ENCODE data around the gene MEGF11.

The MEGF11 gene

DNA sequence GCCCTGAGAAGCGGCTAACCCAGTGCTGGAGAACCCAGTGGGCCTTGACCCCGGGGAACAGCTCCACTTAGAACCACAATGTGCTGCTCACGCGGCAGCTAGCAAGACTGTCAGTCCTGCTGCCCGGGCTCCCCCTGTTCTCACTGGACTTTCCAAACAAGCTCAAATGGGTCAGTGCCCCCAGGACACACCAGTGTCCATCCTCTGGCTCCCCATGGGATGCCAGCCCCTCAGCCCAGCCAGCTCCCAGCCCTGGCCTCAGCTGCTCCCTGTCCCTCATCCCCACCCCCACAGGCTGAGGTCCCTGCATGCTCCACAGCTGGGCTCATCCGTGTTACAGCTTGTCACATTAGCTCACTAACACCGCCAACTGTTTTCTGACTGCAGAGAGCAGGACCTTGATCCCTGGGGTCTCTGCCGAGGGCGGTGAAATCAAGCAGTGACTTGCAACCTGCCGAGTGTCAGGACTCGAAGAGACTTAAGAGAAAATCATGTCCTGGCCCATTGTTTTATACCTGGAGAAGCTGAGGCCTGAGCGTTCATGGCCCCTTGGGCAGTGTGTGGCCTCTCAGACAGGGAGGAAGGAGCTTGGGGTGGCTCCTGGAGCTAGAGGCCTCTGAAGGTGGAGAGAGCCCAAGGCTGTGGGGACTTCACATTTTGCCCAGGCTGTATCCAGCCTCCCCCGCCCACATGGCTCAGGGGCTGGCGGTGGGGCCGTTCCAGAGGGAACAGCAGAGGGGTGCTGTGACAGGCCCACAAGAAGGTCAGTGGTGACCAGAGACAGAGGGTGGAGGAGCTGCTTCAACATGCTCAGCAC is 157.5 kb downstream of the MEGF11 start:
- no peak for ATAC-seq
- no peak for TF ChIP-seq BACH2 (CRISPR knock-in tag; IDR thresholded peaks at IDR 0.05; ENCODE audit: borderline replicate concordance)
- no peak for TF ChIP-seq RARB (CRISPR knock-in tag; IDR thresholded peaks at IDR 0.05)

- no peak for TF ChIP-seq PPARA (CRISPR knock-in tag; IDR thresholded peaks at IDR 0.05; ENCODE audit: borderline replicate concordance)
- TF ChIP-seq ARNTL (CRISPR knock-in tag; IDR thresholded peaks at IDR 0.05; ENCODE audit: borderline replicate concordance, low read depth), result no peak
- no peak for TF ChIP-seq ZFP30 (CRISPR knock-in tag; IDR thresholded peaks at IDR 0.05)
- no peak for TF ChIP-seq OSR1 (CRISPR knock-in tag; IDR thresholded peaks at IDR 0.05)
- TF ChIP-seq ISL1 (CRISPR knock-in tag; IDR thresholded peaks at IDR 0.05), result no peak
- TF ChIP-seq CSDC2 (CRISPR knock-in tag; IDR thresholded peaks at IDR 0.05), result no peak
- TF ChIP-seq, protein P1, sequence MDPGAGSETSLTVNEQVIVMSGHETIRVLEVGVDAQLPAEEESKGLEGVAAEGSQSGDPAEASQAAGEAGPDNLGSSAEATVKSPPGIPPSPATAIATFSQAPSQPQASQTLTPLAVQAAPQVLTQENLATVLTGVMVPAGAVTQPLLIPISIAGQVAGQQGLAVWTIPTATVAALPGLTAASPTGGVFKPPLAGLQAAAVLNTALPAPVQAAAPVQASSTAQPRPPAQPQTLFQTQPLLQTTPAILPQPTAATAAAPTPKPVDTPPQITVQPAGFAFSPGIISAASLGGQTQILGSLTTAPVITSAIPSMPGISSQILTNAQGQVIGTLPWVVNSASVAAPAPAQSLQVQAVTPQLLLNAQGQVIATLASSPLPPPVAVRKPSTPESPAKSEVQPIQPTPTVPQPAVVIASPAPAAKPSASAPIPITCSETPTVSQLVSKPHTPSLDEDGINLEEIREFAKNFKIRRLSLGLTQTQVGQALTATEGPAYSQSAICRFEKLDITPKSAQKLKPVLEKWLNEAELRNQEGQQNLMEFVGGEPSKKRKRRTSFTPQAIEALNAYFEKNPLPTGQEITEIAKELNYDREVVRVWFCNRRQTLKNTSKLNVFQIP (CRISPR knock-in tag; IDR thresholded peaks at IDR 0.05; ENCODE audit: borderline replicate concordance, low read depth), result no peak
- no peak for TF ChIP-seq TOX (CRISPR knock-in tag; IDR thresholded peaks at IDR 0.05; ENCODE audit: borderline replicate concordance)
- TF ChIP-seq, protein P2, sequence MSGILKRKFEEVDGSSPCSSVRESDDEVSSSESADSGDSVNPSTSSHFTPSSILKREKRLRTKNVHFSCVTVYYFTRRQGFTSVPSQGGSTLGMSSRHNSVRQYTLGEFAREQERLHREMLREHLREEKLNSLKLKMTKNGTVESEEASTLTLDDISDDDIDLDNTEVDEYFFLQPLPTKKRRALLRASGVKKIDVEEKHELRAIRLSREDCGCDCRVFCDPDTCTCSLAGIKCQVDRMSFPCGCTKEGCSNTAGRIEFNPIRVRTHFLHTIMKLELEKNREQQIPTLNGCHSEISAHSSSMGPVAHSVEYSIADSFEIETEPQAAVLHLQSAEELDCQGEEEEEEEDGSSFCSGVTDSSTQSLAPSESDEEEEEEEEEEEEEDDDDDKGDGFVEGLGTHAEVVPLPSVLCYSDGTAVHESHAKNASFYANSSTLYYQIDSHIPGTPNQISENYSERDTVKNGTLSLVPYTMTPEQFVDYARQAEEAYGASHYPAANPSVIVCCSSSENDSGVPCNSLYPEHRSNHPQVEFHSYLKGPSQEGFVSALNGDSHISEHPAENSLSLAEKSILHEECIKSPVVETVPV (CRISPR knock-in tag; IDR thresholded peaks at IDR 0.05), result no peak
- TF ChIP-seq CREB5 (CRISPR knock-in tag; IDR thresholded peaks at IDR 0.05; ENCODE audit: low read depth), result no peak
- TF ChIP-seq ZC3H10 (CRISPR knock-in tag; IDR thresholded peaks at IDR 0.05), result no peak
- no peak for TF ChIP-seq PATZ1 (CRISPR knock-in tag; IDR thresholded peaks at IDR 0.05; ENCODE audit: borderline replicate concordance)
- TF ChIP-seq GLIS3 (CRISPR knock-in tag; IDR thresholded peaks at IDR 0.05), result no peak
- TF ChIP-seq SNAI2 (CRISPR knock-in tag; IDR thresholded peaks at IDR 0.05), result no peak
- ATAC-seq, result no peak
Measured at GRCh38 chr15:66094331-66094730, 159.2 kb downstream of the MEGF11 start.

GRCh38 chr15:66092053-66093016 is 161.2 kb downstream of the MEGF11 start:
- no peak for ATAC-seq
- no peak for TF ChIP-seq TOX (CRISPR knock-in tag; IDR thresholded peaks at IDR 0.05; ENCODE audit: borderline replicate concordance)
- no peak for TF ChIP-seq ESRRG (CRISPR knock-in tag; IDR thresholded peaks at IDR 0.05)
- TF ChIP-seq RARB (CRISPR knock-in tag; IDR thresholded peaks at IDR 0.05), result no peak
- TF ChIP-seq ZNF70 (CRISPR knock-in tag; IDR thresholded peaks at IDR 0.05), result no peak
- no peak for TF ChIP-seq ZFP30 (CRISPR knock-in tag; IDR thresholded peaks at IDR 0.05)
- no peak for TF ChIP-seq TSHZ2 (CRISPR knock-in tag; IDR thresholded peaks at IDR 0.05)
- TF ChIP-seq GLIS3 (CRISPR knock-in tag; IDR thresholded peaks at IDR 0.05), result no peak
- TF ChIP-seq ARNTL (CRISPR knock-in tag; IDR thresholded peaks at IDR 0.05; ENCODE audit: borderline replicate concordance, low read depth), result no peak
- TF ChIP-seq, protein P2 (CRISPR knock-in tag; IDR thresholded peaks at IDR 0.05), result no peak
- no peak for TF ChIP-seq TCF4 (CRISPR knock-in tag; IDR thresholded peaks at IDR 0.05; ENCODE audit: borderline replicate concordance)
- TF ChIP-seq ZC3H10 (CRISPR knock-in tag; IDR thresholded peaks at IDR 0.05), result no peak
- no peak for TF ChIP-seq PATZ1 (CRISPR knock-in tag; IDR thresholded peaks at IDR 0.05; ENCODE audit: borderline replicate concordance)
- no peak for TF ChIP-seq SNAI2 (CRISPR knock-in tag; IDR thresholded peaks at IDR 0.05)
